Measurements from ENCODE around the gene ATP13A5. TPM values are rescaled to one million over a fixed set of nuclear protein-coding genes. Genes with fewer than 3 reads are reported as not detected.

ATP13A5 gene
- total RNA-seq, 1 donor from 2014 or later: not detected

DNA sequence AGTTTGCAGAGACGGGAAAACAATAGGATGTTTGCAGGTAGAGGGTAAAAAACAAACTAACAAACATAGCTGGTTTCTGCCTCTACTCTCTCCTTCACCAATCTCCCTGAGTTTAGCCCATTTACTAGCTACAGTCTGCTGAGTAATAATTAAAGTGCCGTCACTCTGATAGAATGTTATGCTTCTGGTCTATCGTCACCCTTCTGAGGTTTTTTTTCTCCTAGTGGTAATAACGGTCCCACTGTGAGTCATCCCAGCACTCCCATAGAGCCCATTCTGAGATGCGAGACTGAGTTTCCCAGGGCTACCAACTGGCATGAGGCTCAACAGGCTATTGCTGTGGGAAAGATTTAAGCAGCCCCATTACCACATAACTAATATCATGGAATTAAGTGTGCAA lies 81.1 kb downstream of the ATP13A5 start:
- DNase-seq (ENCODE audit: extremely low spot score, unreplicated experiment): no peak
- Mint-ChIP-seq H3K4me1 (ENCODE audit: unreplicated experiment) (no peaks in the 10 kb centered on the region), H3K4me3 (no peak overlapping the region), H3K27me3 (peaks cover 14% of the 10 kb centered on the region), H3K9me3 (no peaks in the 10 kb centered on the region), H3K27ac (no peak overlapping the region), H3K36me3 (no peaks in the 10 kb centered on the region)
- TF ChIP-seq, protein P1, sequence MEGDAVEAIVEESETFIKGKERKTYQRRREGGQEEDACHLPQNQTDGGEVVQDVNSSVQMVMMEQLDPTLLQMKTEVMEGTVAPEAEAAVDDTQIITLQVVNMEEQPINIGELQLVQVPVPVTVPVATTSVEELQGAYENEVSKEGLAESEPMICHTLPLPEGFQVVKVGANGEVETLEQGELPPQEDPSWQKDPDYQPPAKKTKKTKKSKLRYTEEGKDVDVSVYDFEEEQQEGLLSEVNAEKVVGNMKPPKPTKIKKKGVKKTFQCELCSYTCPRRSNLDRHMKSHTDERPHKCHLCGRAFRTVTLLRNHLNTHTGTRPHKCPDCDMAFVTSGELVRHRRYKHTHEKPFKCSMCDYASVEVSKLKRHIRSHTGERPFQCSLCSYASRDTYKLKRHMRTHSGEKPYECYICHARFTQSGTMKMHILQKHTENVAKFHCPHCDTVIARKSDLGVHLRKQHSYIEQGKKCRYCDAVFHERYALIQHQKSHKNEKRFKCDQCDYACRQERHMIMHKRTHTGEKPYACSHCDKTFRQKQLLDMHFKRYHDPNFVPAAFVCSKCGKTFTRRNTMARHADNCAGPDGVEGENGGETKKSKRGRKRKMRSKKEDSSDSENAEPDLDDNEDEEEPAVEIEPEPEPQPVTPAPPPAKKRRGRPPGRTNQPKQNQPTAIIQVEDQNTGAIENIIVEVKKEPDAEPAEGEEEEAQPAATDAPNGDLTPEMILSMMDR (conservative IDR thresholded peaks at IDR 0.05): no peak

DNA sequence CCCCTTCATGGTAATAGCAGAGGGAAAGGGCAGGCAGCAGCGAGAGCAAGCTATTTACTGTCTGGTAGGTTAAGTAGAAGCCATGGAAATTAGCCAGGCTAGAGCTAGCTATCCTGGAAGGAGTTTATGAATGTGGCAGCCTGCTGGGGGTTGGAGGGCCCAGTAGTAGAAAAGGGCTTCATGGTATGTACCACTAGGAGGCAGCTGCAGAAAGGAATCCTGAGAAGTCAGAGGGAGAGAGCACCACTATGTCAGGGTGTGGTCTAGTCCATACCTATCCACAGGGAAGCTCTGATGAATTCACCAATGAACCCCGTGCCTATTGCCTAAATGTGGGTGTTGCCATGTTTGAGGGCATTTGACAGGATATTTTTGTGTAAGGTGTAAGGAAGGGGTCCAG lies 82.6 kb downstream of the ATP13A5 start:
- no peaks in the 10 kb centered on the region for H3K36me3 Mint-ChIP-seq
- TF ChIP-seq, protein P1 (conservative IDR thresholded peaks at IDR 0.05): no peak
- H3K27me3 Mint-ChIP-seq: peaks cover 11% of the 10 kb centered on the region
- no peak for DNase-seq (ENCODE audit: extremely low spot score, unreplicated experiment)
- H3K9me3 Mint-ChIP-seq: no peaks in the 10 kb centered on the region
- H3K4me1 Mint-ChIP-seq (ENCODE audit: unreplicated experiment): no peaks in the 10 kb centered on the region
- H3K27ac Mint-ChIP-seq: no peak overlapping the region
- H3K4me3 Mint-ChIP-seq: no peak overlapping the region

DNA sequence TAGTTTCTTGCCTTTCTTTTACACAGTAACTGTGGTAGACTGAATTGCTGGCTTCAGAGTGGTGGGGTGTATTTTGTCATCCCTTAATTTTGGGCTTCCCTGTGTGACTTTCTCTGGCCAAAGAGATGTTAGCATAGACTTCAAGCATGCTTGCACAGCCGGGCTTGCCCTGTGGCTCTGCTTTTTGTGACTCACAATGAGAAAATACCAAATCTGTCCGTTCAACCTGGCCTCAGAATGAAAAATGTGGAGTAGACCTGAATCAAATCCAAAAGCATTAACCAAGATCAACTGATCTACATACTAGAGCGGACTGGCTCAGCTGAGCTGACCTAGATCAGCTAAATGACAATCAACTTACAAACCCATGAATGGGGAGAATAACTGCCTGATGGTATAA lies 86.2 kb downstream of the ATP13A5 start:
- no peak for DNase-seq (ENCODE audit: extremely low spot score, unreplicated experiment)
- no peak overlapping the region for H3K27ac Mint-ChIP-seq
- TF ChIP-seq, protein P1 (conservative IDR thresholded peaks at IDR 0.05): no peak
- H3K4me3 Mint-ChIP-seq: no peak overlapping the region
- H3K9me3 Mint-ChIP-seq: peaks cover 5% of the 10 kb centered on the region
- no peaks in the 10 kb centered on the region for H3K4me1 Mint-ChIP-seq (ENCODE audit: unreplicated experiment)
- H3K36me3 Mint-ChIP-seq: no peaks in the 10 kb centered on the region
- H3K27me3 Mint-ChIP-seq: peaks cover 11% of the 10 kb centered on the region

DNA sequence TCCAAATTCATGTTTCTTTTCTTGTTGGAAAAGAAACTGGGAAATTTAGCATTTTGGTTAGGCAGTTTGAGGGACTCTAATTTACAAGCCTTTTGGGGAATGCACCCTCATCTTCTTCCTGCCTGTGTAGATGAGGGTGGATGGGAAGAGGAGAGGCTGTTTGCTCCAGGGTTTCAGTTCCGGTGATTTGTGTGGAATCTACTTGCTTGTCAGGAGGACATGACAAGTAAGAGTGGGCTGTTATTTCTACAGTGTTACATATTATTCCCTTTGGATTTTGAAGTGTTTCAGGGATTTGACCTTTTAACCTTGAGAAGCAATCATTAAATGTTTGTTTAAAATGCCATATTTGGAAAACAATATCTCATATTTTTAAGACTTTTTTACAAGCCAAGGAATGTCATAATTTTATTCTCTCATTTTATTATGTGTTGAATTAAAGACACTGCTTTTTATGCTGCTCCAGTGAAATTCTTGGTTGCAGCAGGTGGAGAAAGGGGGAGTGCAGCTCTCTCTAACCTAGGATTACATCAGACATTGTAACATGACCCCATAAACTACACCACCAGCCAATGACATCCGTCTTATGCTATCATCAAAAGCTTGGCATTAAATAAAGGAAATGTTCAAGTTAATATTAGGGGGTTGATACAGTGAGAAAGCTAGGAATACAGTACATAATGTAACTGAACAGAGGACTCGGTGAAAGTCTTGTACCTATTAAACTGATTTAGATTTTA lies 107.3 kb downstream of the ATP13A5 start:
- TF ChIP-seq, protein P1 (conservative IDR thresholded peaks at IDR 0.05): no peak
- no peaks in the 10 kb centered on the region for H3K27me3 Mint-ChIP-seq
- no peaks in the 10 kb centered on the region for H3K9me3 Mint-ChIP-seq
- no peak for DNase-seq (ENCODE audit: extremely low spot score, unreplicated experiment)
- no peaks in the 10 kb centered on the region for H3K36me3 Mint-ChIP-seq
- no peaks in the 10 kb centered on the region for H3K4me1 Mint-ChIP-seq (ENCODE audit: unreplicated experiment)
- no peak overlapping the region for H3K4me3 Mint-ChIP-seq
- H3K27ac Mint-ChIP-seq: no peak overlapping the region

DNA sequence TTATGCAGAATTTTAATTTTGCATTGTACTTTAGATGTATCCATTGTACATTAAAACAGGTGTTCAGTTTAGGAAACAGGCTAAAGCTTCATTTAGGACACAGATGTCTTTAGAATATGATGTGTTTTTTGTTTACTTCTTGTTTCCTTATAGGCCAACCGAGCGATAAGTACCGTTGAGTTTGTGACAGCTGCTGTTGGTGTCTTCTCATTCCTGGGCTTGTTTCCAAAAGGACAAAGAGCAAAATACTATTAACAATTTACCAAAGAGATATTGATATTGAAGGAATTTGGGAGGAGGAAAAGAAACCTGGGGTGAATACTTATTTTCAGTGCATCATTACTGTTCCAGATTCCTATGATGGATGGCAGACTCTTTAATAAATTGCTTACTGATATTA lies 108.1 kb downstream of the ATP13A5 start:
- Mint-ChIP-seq H3K9me3 (no peaks in the 10 kb centered on the region), H3K36me3 (no peaks in the 10 kb centered on the region), H3K27ac (no peak overlapping the region), H3K27me3 (no peaks in the 10 kb centered on the region), H3K4me3 (no peak overlapping the region), H3K4me1 (ENCODE audit: unreplicated experiment) (no peaks in the 10 kb centered on the region)
- TF ChIP-seq, protein P1 (conservative IDR thresholded peaks at IDR 0.05): no peak
- no peak for DNase-seq (ENCODE audit: extremely low spot score, unreplicated experiment)

Data from type B pancreatic cell (in vitro differentiated cells).